Kidney (tissue), 14 donors: ENCODE data around the gene TMEM220. TPM values are rescaled to one million over a fixed set of nuclear protein-coding genes. Genes with fewer than 3 reads are reported as not detected.

Experiments used
- DNase-seq, 5 donors: peaks; one replicate each; pipeline ENCODE4 v3.0.0-alpha.2; 2013 to 2020
- FAIRE-seq: peaks from 2 replicates; lab custom pipeline; 2012; peaks lifted over from hg19 to GRCh38; lab: Jason Lieb, UNC
- H3K27ac ChIP-seq, 2 donors: one replicate each; pipeline ENCODE4 v1.7.0; 2013; ENCODE audit warnings: low read depth in 2 of 2, low read length in 2 of 2, inconsistent platforms in 1 of 2
- H3K27me3 ChIP-seq: one replicate; pipeline ENCODE4 v1.7.1; 2013; ENCODE audit warnings: low read length, inconsistent platforms; ENCODE audit not compliant: control insufficient read depth, insufficient read depth
- H3K36me3 ChIP-seq, 3 donors: one replicate each; pipeline versions ENCODE4 v1.7.0 to v1.7.1; 2013; ENCODE audit warnings: low read length in 3 of 3, control low read depth in 1 of 3, inconsistent platforms in 1 of 3; ENCODE audit not compliant: insufficient read depth in 3 of 3, control insufficient read depth in 2 of 3
- H3K4me1 ChIP-seq, 3 donors: one replicate each; pipeline versions ENCODE4 v1.7.0 to v1.7.1; 2013; ENCODE audit warnings: low read length in 3 of 3, inconsistent platforms in 1 of 3, low read depth in 1 of 3; ENCODE audit not compliant: control insufficient read depth in 2 of 3, insufficient read depth in 2 of 3
- H3K4me3 ChIP-seq, 3 donors: one replicate each; pipeline versions ENCODE4 v1.7.0 to v1.8.1; 2013; ENCODE audit warnings: low read length in 3 of 3, control low read depth in 1 of 3, inconsistent platforms in 1 of 3
- H3K9ac ChIP-seq, 3 donors: one replicate each; pipeline versions ENCODE4 v1.7.0 to v1.7.1; 2013; ENCODE audit warnings: low read length in 3 of 3, control low read depth in 1 of 3, inconsistent platforms in 1 of 3
- H3K9me3 ChIP-seq, 3 donors: one replicate each; pipeline versions ENCODE4 v1.7.0 to v1.7.1; 2013; ENCODE audit warnings: low read length in 3 of 3, control low read depth in 1 of 3, inconsistent platforms in 1 of 3; ENCODE audit not compliant: control insufficient read depth in 2 of 3, insufficient read depth in 1 of 3
- intact Hi-C: fragments of 100-400 bp; cut with DNase I; formaldehyde crosslinking; loops from one replicate; pipeline ENCODE4 v1.11.1; 2022
- polyA plus RNA-seq: library from polyadenylated mRNA; stranded (reverse); fragments of 350-450 nt; fragmentation: Illumina TruSeq; extraction: RNeasy Lipid Tissue Mini Kit (QIAGEN cat#74804); gene quantifications from one replicate; pipeline ENCODE4 v1.2.3, GENCODE V29; 2014; ENCODE audit warnings: low read depth, low replicate concordance; ENCODE audit not compliant: insufficient read depth
- total RNA-seq: library from RNA; stranded (reverse); fragmentation: NEBNext Ultra II Directional; extraction: Animal tissue kit (Norgen Biotek cat#: 25700); gene quantifications from one replicate; pipeline ENCODE4 v1.2.1, GENCODE V29; 2021
- TF ChIP-seq, protein P1 (sequence below): IDR thresholded peaks from 3 replicates; pipeline ENCODE4 v1.5.1; 2012; ENCODE audit warnings: mild to moderate bottlenecking, moderate library complexity, borderline replicate concordance; ENCODE audit not compliant: insufficient read depth; ENCODE audit errors: extremely low read depth
- donor health status: control.
- donor health status: control.
- donor health status: control.
- donor health status: control.
- donor health status: control.
- donor health status: DM: yes; HTN: yes; CAD: no.
- donor health status: Normal renal cell carcinoma (clear cell type).

The TMEM220 gene
- total and polyA plus RNA-seq, 2 donors from 2014 or later: 13.3 to 16.4 TPM

DNA sequence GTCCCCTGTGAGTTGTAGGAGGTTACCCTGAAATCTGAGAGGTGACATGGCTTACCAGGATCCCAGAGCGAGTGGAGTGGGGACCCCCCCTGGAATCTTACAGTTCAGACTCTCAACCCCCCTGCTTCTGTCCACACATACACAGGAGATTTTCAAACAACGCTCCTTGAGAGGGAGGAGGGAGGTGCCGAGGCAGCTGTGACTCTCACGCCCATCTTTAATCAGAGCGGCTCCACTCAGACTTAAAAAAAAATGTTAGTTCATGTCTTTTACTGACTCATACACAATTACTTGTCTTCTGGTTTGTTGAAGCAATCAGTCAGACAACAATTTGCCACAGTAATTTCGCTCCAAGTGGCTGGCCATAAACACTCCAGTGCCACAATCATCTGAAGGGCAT, 15.4 kb upstream of the TMEM220 start:
- no peaks in the 10 kb centered on the region for H3K36me3 ChIP-seq
- no peak overlapping the region for H3K9ac ChIP-seq
- TF ChIP-seq, protein P1, sequence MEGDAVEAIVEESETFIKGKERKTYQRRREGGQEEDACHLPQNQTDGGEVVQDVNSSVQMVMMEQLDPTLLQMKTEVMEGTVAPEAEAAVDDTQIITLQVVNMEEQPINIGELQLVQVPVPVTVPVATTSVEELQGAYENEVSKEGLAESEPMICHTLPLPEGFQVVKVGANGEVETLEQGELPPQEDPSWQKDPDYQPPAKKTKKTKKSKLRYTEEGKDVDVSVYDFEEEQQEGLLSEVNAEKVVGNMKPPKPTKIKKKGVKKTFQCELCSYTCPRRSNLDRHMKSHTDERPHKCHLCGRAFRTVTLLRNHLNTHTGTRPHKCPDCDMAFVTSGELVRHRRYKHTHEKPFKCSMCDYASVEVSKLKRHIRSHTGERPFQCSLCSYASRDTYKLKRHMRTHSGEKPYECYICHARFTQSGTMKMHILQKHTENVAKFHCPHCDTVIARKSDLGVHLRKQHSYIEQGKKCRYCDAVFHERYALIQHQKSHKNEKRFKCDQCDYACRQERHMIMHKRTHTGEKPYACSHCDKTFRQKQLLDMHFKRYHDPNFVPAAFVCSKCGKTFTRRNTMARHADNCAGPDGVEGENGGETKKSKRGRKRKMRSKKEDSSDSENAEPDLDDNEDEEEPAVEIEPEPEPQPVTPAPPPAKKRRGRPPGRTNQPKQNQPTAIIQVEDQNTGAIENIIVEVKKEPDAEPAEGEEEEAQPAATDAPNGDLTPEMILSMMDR: no peak
- no peaks in the 10 kb centered on the region for H3K4me1 ChIP-seq
- no peak overlapping the region for H3K4me3 ChIP-seq
- H3K9me3 ChIP-seq: no peaks in the 10 kb centered on the region
- FAIRE-seq: no peak
- no peak overlapping the region for H3K27ac ChIP-seq
- intact Hi-C loops: loop anchor here (10.0 kb wide), 1 partner anchor 90 kb away; the partner anchor contains the start of gene PIRT
- no peaks in the 10 kb centered on the region for H3K27me3 ChIP-seq
- DNase-seq: no peak

DNA sequence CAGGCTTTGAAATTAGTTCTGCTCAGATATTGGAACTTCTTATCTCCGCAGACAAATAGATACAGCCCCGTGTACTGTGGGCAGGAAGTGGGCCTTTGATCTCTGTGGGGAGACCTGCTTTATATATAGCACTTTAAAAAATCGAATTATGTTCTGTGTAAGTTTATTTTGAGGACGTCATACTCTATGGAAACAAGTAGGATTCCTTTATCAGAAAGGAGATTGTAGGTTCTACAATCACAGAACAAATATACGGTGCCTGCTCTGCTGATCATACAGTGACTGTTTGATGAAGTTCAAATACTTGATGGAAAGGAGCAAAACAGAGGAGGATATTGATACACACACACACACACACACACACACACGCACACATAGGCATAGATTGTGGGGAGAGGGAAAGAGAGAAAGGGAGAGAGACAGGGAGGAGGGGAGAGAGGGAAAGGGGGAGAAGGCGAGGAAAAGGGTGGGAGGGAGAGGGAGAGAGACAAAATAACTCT, 14.7 kb upstream of the TMEM220 start:
- no peaks in the 10 kb centered on the region for H3K27me3 ChIP-seq
- H3K9me3 ChIP-seq: no peaks in the 10 kb centered on the region
- no peaks in the 10 kb centered on the region for H3K36me3 ChIP-seq
- H3K4me1 ChIP-seq: no peaks in the 10 kb centered on the region
- intact Hi-C loops: loop anchor here (10.0 kb wide), 1 partner anchor 90 kb away; the partner anchor contains the start of gene PIRT
- H3K9ac ChIP-seq: no peak overlapping the region
- TF ChIP-seq, protein P1: no peak
- no peak for DNase-seq
- FAIRE-seq: no peak
- no peak overlapping the region for H3K4me3 ChIP-seq
- no peak overlapping the region for H3K27ac ChIP-seq

DNA sequence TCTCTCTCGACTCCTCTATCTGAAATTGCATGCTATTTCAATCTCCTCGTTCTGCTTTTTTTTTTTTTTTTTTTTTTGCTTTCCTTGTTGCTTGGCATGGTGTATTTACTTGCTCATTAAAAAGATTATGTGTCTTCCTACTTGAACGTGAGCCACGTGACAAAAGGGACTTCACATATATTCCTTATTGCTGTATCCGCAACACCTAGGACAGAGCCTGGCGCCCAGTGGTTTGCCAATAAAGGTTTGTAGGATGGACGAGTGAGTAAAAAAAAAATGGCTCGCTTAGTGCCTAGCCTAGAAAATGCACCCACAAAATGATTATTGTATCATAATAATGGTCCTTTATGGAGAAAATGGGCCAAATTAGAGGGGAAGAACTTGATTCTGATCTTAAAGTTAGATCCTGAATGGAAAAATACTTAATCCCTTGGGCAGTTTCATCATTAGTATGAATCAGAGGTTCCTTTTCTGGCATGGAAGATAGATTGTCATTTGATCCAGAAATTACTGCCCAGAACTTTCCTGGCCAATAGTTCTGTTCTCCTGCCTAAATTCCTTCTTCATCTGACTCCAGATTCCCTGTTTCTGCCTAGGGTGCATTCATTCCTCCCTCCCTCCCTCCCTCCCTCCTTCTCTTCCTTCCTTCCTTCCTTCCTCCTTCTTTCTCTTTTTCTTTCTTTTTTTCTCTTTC, 13.6 kb upstream of the TMEM220 start:
- Histone ChIP-seq H3K4me3 (no peak overlapping the region), H3K27ac (no peak overlapping the region), H3K36me3 (no peaks in the 10 kb centered on the region), H3K4me1 (no peaks in the 10 kb centered on the region), H3K9me3 (no peaks in the 10 kb centered on the region), H3K9ac (no peak overlapping the region), H3K27me3 (no peaks in the 10 kb centered on the region)
- FAIRE-seq (no peak), DNase-seq (no peak)
- TF ChIP-seq, protein P1: no peak
- intact Hi-C loops: loop anchor here (10.0 kb wide), 1 partner anchor 91 kb away; the partner anchor contains the start of gene PIRT
